IMR-90 (cell line): ENCODE data around the gene ACACA. TPM values are rescaled to one million over a fixed set of nuclear protein-coding genes. Genes with fewer than 3 reads are reported as not detected.

Source experiments
- ATAC-seq: fragments of 200-7000 bp; cut with Tn5 transposase; 2 replicates; pipeline ENCODE4 v1.9.1; 2020; ENCODE audit warnings: low read depth, mild to moderate bottlenecking, moderate library complexity
- BruUV-seq: library from RNA; stranded (reverse); fragments of 400-500 nt; replicated peaks from 2 replicates; lab custom pipeline; 2021; lab: Mats Ljungman, UMichigan
- CTCF ChIA-PET: fragments of 300-600 bp; formaldehyde crosslinking; extraction: SDS; loops from one replicate; lab custom pipeline; 2021; ENCODE audit warnings: antibody characterized with exemption; lab: Yijun Ruan, JAX
- POLR2A ChIA-PET: fragments of 300-600 bp; sonication (Branson Sonifier 250); formaldehyde crosslinking; loops from one replicate; lab custom pipeline; 2022; ENCODE audit warnings: antibody characterized with exemption; ENCODE audit not compliant: unreplicated experiment; lab: Charles Lee
- DNase-seq: peaks from one replicate; pipeline ENCODE4 v3.0.0; 2013
- H2AFZ ChIP-seq: replicated peaks from 2 replicates; pipeline ENCODE3; 2013; ENCODE audit warnings: low read length, mild to moderate bottlenecking; ENCODE audit not compliant: poor library complexity
- H2AK5ac ChIP-seq: 2 replicates; pipeline ENCODE4 v1.6.1; 2013; ENCODE audit warnings: low read depth, low read length, inconsistent platforms
- H2AK9ac ChIP-seq: replicated peaks from 2 replicates; pipeline ENCODE3; 2013; ENCODE audit warnings: mild to moderate bottlenecking, low read depth, low read length, moderate library complexity; ENCODE audit not compliant: poor library complexity
- H2BK120ac ChIP-seq: 2 replicates; pipeline ENCODE4 v1.6.1; 2013; ENCODE audit warnings: low read depth, low read length, inconsistent platforms
- H2BK15ac ChIP-seq: 3 replicates; pipeline ENCODE4 v1.6.1; 2013; ENCODE audit warnings: low read depth, low read length, inconsistent platforms
- H2BK20ac ChIP-seq: 2 replicates; pipeline ENCODE4 v1.6.1; 2013; ENCODE audit warnings: low read depth, mild to moderate bottlenecking, inconsistent platforms, low read length, moderate library complexity
- H2BK5ac ChIP-seq: 2 replicates; pipeline ENCODE4 v1.6.1; 2013; ENCODE audit warnings: mild to moderate bottlenecking, low read depth, low read length, inconsistent platforms; ENCODE audit not compliant: poor library complexity, severe bottlenecking
- H3K14ac ChIP-seq: replicated peaks from 2 replicates; pipeline ENCODE4 v1.6.1; 2013; ENCODE audit warnings: low read depth, low read length, inconsistent platforms
- H3K18ac ChIP-seq: 2 replicates; pipeline ENCODE4 v1.6.1; 2013; ENCODE audit warnings: low read depth, low read length, control low read depth
- H3K23ac ChIP-seq: 2 replicates; pipeline ENCODE4 v1.6.1; 2013; ENCODE audit warnings: low read depth, low read length, inconsistent platforms
- H3K27ac ChIP-seq: 2 replicates; pipeline ENCODE4 v1.5.1; 2013; ENCODE audit warnings: mild to moderate bottlenecking, control low read depth, low read length; ENCODE audit not compliant: insufficient read depth
- H3K27me3 ChIP-seq: 2 replicates; pipeline ENCODE4 v1.6.1; 2013; ENCODE audit warnings: low read length; ENCODE audit not compliant: control insufficient read depth, insufficient read depth
- H3K36me3 ChIP-seq: 2 replicates; pipeline ENCODE4 v1.6.1; 2013; ENCODE audit warnings: low read length, mixed read lengths; ENCODE audit not compliant: control insufficient read depth, insufficient read depth
- H3K4ac ChIP-seq: 2 replicates; pipeline ENCODE4 v1.6.1; 2013; ENCODE audit warnings: low read depth, low read length, inconsistent platforms
- H3K4me1 ChIP-seq: 2 replicates; pipeline ENCODE4 v1.6.1; 2013; ENCODE audit warnings: low read length, mixed read lengths; ENCODE audit not compliant: control insufficient read depth, insufficient read depth
- H3K4me2 ChIP-seq: 2 replicates; pipeline ENCODE4 v1.6.1; 2013; ENCODE audit warnings: low read depth, mild to moderate bottlenecking, control low read depth, low read length, moderate library complexity
- H3K4me3 ChIP-seq: 2 replicates; pipeline ENCODE4 v1.5.1; 2013; ENCODE audit warnings: low read depth, mild to moderate bottlenecking, control low read depth, low read length, moderate library complexity; ENCODE audit not compliant: insufficient read depth
- H3K56ac ChIP-seq: 2 replicates; pipeline ENCODE4 v1.6.1; 2013; ENCODE audit warnings: low read length, inconsistent platforms; ENCODE audit not compliant: insufficient read depth; ENCODE audit errors: extremely low read depth
- H3K79me1 ChIP-seq, 2 experiments: 2 replicates each; pipeline ENCODE4 v1.6.1; 2013; ENCODE audit warnings: low read length in 2 of 2, inconsistent platforms in 1 of 2, low read depth in 1 of 2
- H3K9ac ChIP-seq: 2 replicates; pipeline ENCODE4 v1.6.1; 2013; ENCODE audit warnings: low read depth, low read length, control low read depth
- H3K9me1 ChIP-seq: 2 replicates; pipeline ENCODE4 v1.6.1; 2013; ENCODE audit warnings: low read length, inconsistent platforms; ENCODE audit not compliant: insufficient read depth
- H3K9me3 ChIP-seq: 2 replicates; pipeline ENCODE4 v1.6.1; 2013; ENCODE audit warnings: low read length; ENCODE audit not compliant: control insufficient read depth, insufficient read depth
- H4K20me1 ChIP-seq: 2 replicates; pipeline ENCODE4 v1.6.1; 2013; ENCODE audit warnings: low read length, inconsistent platforms; ENCODE audit not compliant: insufficient read depth
- H4K5ac ChIP-seq: 2 replicates; pipeline ENCODE4 v1.6.1; 2013; ENCODE audit warnings: mild to moderate bottlenecking, low read depth, low read length, control low read depth
- H4K8ac ChIP-seq, 2 experiments: 2 replicates each; pipeline ENCODE4 v1.6.1; 2013; ENCODE audit warnings: low read depth in 2 of 2, low read length in 2 of 2, control low read depth in 1 of 2, inconsistent platforms in 1 of 2
- H4K91ac ChIP-seq: 2 replicates; pipeline ENCODE4 v1.6.1; 2013; ENCODE audit warnings: low read depth, low read length, inconsistent platforms; ENCODE audit not compliant: insufficient read depth
- CEBPB ChIP-seq: IDR thresholded peaks from 2 replicates; pipeline ENCODE4 v1.6.1; 2012; ENCODE audit warnings: low read depth, low read length, improper control_type of control experiment
- CHD1 ChIP-seq: IDR thresholded peaks from 2 replicates; pipeline ENCODE4 v1.6.1; 2012; ENCODE audit warnings: low read depth, low read length, improper control_type of control experiment
- CTCF ChIP-seq: conservative IDR thresholded peaks from 2 replicates; pipeline ENCODE4 v1.5.1; 2012; ENCODE audit warnings: mild to moderate bottlenecking, low read depth, low read length, improper control_type of control experiment
- ELK1 ChIP-seq: fragments of 150-350 bp; IDR thresholded peaks from 2 replicates; pipeline ENCODE4 v1.6.1; 2016; ENCODE audit warnings: low read depth, mild to moderate bottlenecking, low read length, moderate library complexity, borderline replicate concordance
- MAFK ChIP-seq: IDR thresholded peaks from 2 replicates; pipeline ENCODE4 v1.6.1; 2012; ENCODE audit warnings: low read depth, low read length, improper control_type of control experiment
- MAZ ChIP-seq: IDR thresholded peaks from 2 replicates; pipeline ENCODE4 v1.6.1; 2012; ENCODE audit warnings: low read depth, mild to moderate bottlenecking, low read length, improper control_type of control experiment, moderate library complexity, borderline replicate concordance
- MXI1 ChIP-seq: IDR thresholded peaks from 2 replicates; pipeline ENCODE4 v1.6.1; 2012; ENCODE audit warnings: low read depth, mild to moderate bottlenecking, low read length, moderate library complexity, borderline replicate concordance
- NFE2L2 ChIP-seq: fragments of 150-350 bp; IDR thresholded peaks from 2 replicates; pipeline ENCODE4 v1.6.1; 2016; ENCODE audit warnings: low read depth, mild to moderate bottlenecking, low read length
- POLR2A ChIP-seq: IDR thresholded peaks from 2 replicates; pipeline ENCODE4 v1.6.1; 2012; ENCODE audit warnings: mild to moderate bottlenecking, low read depth, low read length
- RAD21 ChIP-seq: IDR thresholded peaks from 2 replicates; pipeline ENCODE4 v1.6.1; 2012; ENCODE audit warnings: low read length, improper control_type of control experiment
- RCOR1 ChIP-seq: IDR thresholded peaks from 2 replicates; pipeline ENCODE4 v1.6.1; 2012; ENCODE audit warnings: mild to moderate bottlenecking, low read length, improper control_type of control experiment; ENCODE audit not compliant: insufficient replicate concordance
- RFX5 ChIP-seq: IDR thresholded peaks from 2 replicates; pipeline ENCODE4 v1.8.0; 2012; ENCODE audit warnings: low read depth, mild to moderate bottlenecking, low read length, moderate library complexity
- SMC3 ChIP-seq: fragments of 150-350 bp; IDR thresholded peaks from 2 replicates; pipeline ENCODE4 v1.6.1; 2016; ENCODE audit warnings: low read depth, mild to moderate bottlenecking, antibody characterized with exemption, low read length, moderate library complexity
- WGBS, 2 experiments: methylation state at CpG; one replicate each; pipeline versions ENCODE4 v1.1.5 to v1.1.7; 2013; ENCODE audit warnings: missing lambda C conversion rate in 2 of 2; ENCODE audit not compliant: insufficient read length in 1 of 2; ENCODE audit errors: extremely low coverage in 2 of 2; 5-methylcytosine and 5-hydroxymethylcytosine counted together
- dilution Hi-C: fragments of 300-500 bp; cut with HindIII; formaldehyde crosslinking; loops from one replicate; pipeline ENCODE4 v1.14.3; 2018; ENCODE audit warnings: low sequenced_read_pairs; ENCODE audit not compliant: unreplicated experiment
- in situ Hi-C: fragments of 300-500 bp; cut with MboI; formaldehyde crosslinking; loops from 3 replicates; pipeline ENCODE4 v1.14.3; 2019; ENCODE audit warnings: low sequenced_read_pairs, inconsistent platforms, mixed read lengths
- intact Hi-C: fragments of 100-400 bp; cut with micrococcal nuclease; formaldehyde crosslinking; loops from 2 replicates; pipeline ENCODE4 v1.10.0; 2022
- polyA plus RNA-seq, 3 experiments: library from polyadenylated mRNA; depleted of rRNA; stranded (reverse); fragments of >200 nt; gene quantifications; 2 replicates each; pipeline ENCODE4 v1.2.3, GENCODE V29; 2012; ENCODE audit warnings: low replicate concordance in 1 of 3
- total RNA-seq: library from RNA; depleted of rRNA; stranded (reverse); fragments of >200 nt; gene quantifications from 2 replicates; pipeline ENCODE4 v1.2.3, GENCODE V29; 2012

The ACACA gene
- total and polyA plus RNA-seq, 2 of the 4 experiments (the other 2 are of a cell fraction), result 21.3 to 39.1 TPM

GRCh38 chr17:37200497-37200896, 206.1 kb downstream of the ACACA start:
- dilution Hi-C loops (no loop called here), intact Hi-C loops (no loop called here), in situ Hi-C loops (no loop called here)
- no peaks in the 10 kb centered on the region for H3K27me3 ChIP-seq
- H2BK120ac ChIP-seq, result no peak overlapping the region
- no peak overlapping the region for H2BK15ac ChIP-seq
- H3K4me1 ChIP-seq, result no peaks in the 10 kb centered on the region
- H3K4me3 ChIP-seq, result no peak overlapping the region
- H3K9ac ChIP-seq, result no peak overlapping the region
- H3K9me3 ChIP-seq, result no peaks in the 10 kb centered on the region
- no CpG with 5 or more reads among the region's 2 CpGs for WGBS, 2 experiments
- TF ChIP-seq ELK1 (no peak), CEBPB (no peak), MAFK (no peak), MXI1 (no peak), RCOR1 (no peak), SMC3 (no peak), MAZ (no peak), CTCF (no peak), POLR2A (no peak), RFX5 (no peak), NFE2L2 (no peak), CHD1 (no peak), RAD21 (no peak)
- H2AK9ac ChIP-seq, result no peak overlapping the region
- POLR2A ChIA-PET, result no interaction called here
- H4K20me1 ChIP-seq, result no peaks in the 10 kb centered on the region
- no peak overlapping the region for H2BK20ac ChIP-seq
- H4K8ac ChIP-seq, result no peak overlapping the region
- H2AFZ ChIP-seq, result no peak overlapping the region
- no peak overlapping the region for H3K27ac ChIP-seq
- H2BK5ac ChIP-seq, result no peak overlapping the region
- BruUV-seq, result no TSS peak
- no peak overlapping the region for H3K14ac ChIP-seq
- H3K9me1 ChIP-seq, result no peaks in the 10 kb centered on the region; the same call in 1 of the 2 replicates
- no peak for ATAC-seq
- no peaks in the 10 kb centered on the region for H3K36me3 ChIP-seq
- H3K56ac ChIP-seq, result no peak overlapping the region
- H3K23ac ChIP-seq, result no peak overlapping the region
- no peak overlapping the region for H2AK5ac ChIP-seq
- no peak overlapping the region for H4K91ac ChIP-seq
- DNase-seq, result no peak
- H3K4ac ChIP-seq, result no peak overlapping the region
- H3K18ac ChIP-seq, result no peak overlapping the region
- no peaks in the 10 kb centered on the region for H3K79me1 ChIP-seq
- no peak overlapping the region for H3K4me2 ChIP-seq
- CTCF ChIA-PET, result no interaction called here
- H4K5ac ChIP-seq, result no peak overlapping the region
